Muscle layer of colon (tissue), 2 donors: ENCODE data around the gene JUN.

Experiments
- H3K27ac ChIP-seq: one replicate; pipeline ENCODE4 v1.7.0; 2013; ENCODE audit warnings: low read depth, mild to moderate bottlenecking, low read length, moderate library complexity
- H3K27me3 ChIP-seq, 2 donors: one replicate each; pipeline ENCODE4 v1.7.0; 2013; ENCODE audit warnings: low read length in 2 of 2, mild to moderate bottlenecking in 2 of 2; ENCODE audit not compliant: insufficient read depth in 2 of 2, control insufficient read depth in 1 of 2
- H3K36me3 ChIP-seq: one replicate; pipeline ENCODE4 v1.7.0; 2013; ENCODE audit warnings: mild to moderate bottlenecking, low read length; ENCODE audit not compliant: insufficient read depth
- H3K4me1 ChIP-seq: one replicate; pipeline ENCODE4 v1.7.0; 2013; ENCODE audit warnings: mild to moderate bottlenecking, low read length; ENCODE audit not compliant: insufficient read depth
- H3K4me3 ChIP-seq, 2 donors: one replicate each; pipeline ENCODE4 v1.7.0; 2013; ENCODE audit warnings: low read length in 2 of 2, low read depth in 1 of 2, mild to moderate bottlenecking in 1 of 2, moderate library complexity in 1 of 2
- H3K9ac ChIP-seq: one replicate; pipeline ENCODE4 v1.7.0; 2013; ENCODE audit warnings: low read length
- H3K9me3 ChIP-seq: one replicate; pipeline ENCODE4 v1.7.0; 2013; ENCODE audit warnings: mild to moderate bottlenecking, low read length
- donor health status: abdominal sarcoma.
- donor health status: Adenocarcinoma of cecum.

Gene JUN

GRCh38 chr1:58781541-58782177, 2.2 kb downstream of the JUN start:
- H3K27me3 ChIP-seq = no peaks in the 10 kb centered on the region
- no peaks in the 10 kb centered on the region for H3K36me3 ChIP-seq
- peak overlapping the region; percentile 83 to 99 for H3K4me3 ChIP-seq
- H3K27ac ChIP-seq = peak overlapping the region; percentile 98
- H3K9me3 ChIP-seq = no peaks in the 10 kb centered on the region
- H3K9ac ChIP-seq = peak overlapping the region; percentile 98
- peaks cover 21% of the 10 kb centered on the region for H3K4me1 ChIP-seq

- Histone ChIP-seq H3K4me1 (peaks cover 16% of the 10 kb centered on the region), H3K27me3 (no peaks in the 10 kb centered on the region), H3K9ac (peak overlapping the region; percentile 98), H3K9me3 (no peaks in the 10 kb centered on the region), H3K27ac (peak overlapping the region; percentile 98), H3K4me3 (peak overlapping the region; percentile 83 to 99), H3K36me3 (no peaks in the 10 kb centered on the region)
Measured at GRCh38 chr1:58780836-58781452, 2.9 kb downstream of the JUN start.

- H3K36me3 ChIP-seq = no peaks in the 10 kb centered on the region
- no peaks in the 10 kb centered on the region for H3K27me3 ChIP-seq
- no peak overlapping the region for H3K9ac ChIP-seq
- peak overlapping the region; percentile 98 for H3K27ac ChIP-seq
- peaks cover 12% of the 10 kb centered on the region for H3K4me1 ChIP-seq
- H3K9me3 ChIP-seq = no peaks in the 10 kb centered on the region
- H3K4me3 ChIP-seq = peak overlapping the region in 1 of 2 donors; percentile 83
Measured at GRCh38 chr1:58780411-58780810, 3.4 kb downstream of the JUN start.

- Histone ChIP-seq H3K27ac (peak overlapping the region; percentile 28), H3K4me1 (peaks cover 12% of the 10 kb centered on the region), H3K4me3 (no peak overlapping the region), H3K36me3 (no peaks in the 10 kb centered on the region), H3K9ac (no peak overlapping the region), H3K27me3 (no peaks in the 10 kb centered on the region), H3K9me3 (no peaks in the 10 kb centered on the region)
Measured at GRCh38 chr1:58779801-58780382, 4.0 kb downstream of the JUN start.

GRCh38 chr1:58779059-58779754, 4.6 kb downstream of the JUN start:
- Histone ChIP-seq H3K4me1 (peaks cover 13% of the 10 kb centered on the region), H3K9ac (no peak overlapping the region), H3K4me3 (no peak overlapping the region), H3K36me3 (no peaks in the 10 kb centered on the region), H3K9me3 (no peaks in the 10 kb centered on the region), H3K27me3 (no peaks in the 10 kb centered on the region), H3K27ac (peak overlapping the region; percentile 28)

GRCh38 chr1:58778385-58779000, 5.4 kb downstream of the JUN start:
- H3K27me3 ChIP-seq = no peaks in the 10 kb centered on the region
- no peak overlapping the region for H3K4me3 ChIP-seq
- no peak overlapping the region for H3K27ac ChIP-seq
- no peaks in the 10 kb centered on the region for H3K9me3 ChIP-seq
- H3K36me3 ChIP-seq = no peaks in the 10 kb centered on the region
- no peak overlapping the region for H3K9ac ChIP-seq
- peaks cover 20% of the 10 kb centered on the region for H3K4me1 ChIP-seq

GRCh38 chr1:58774027-58774426, 9.8 kb downstream of the JUN start:
- no peaks in the 10 kb centered on the region for H3K36me3 ChIP-seq
- peak overlapping the region; percentile 27 for H3K27ac ChIP-seq
- no peaks in the 10 kb centered on the region for H3K27me3 ChIP-seq
- H3K9me3 ChIP-seq = no peaks in the 10 kb centered on the region
- H3K9ac ChIP-seq = no peak overlapping the region
- H3K4me3 ChIP-seq = no peak overlapping the region
- H3K4me1 ChIP-seq = peaks cover 14% of the 10 kb centered on the region

- peaks cover 14% of the 10 kb centered on the region for H3K4me1 ChIP-seq
- no peaks in the 10 kb centered on the region for H3K27me3 ChIP-seq
- H3K27ac ChIP-seq = peak overlapping the region; percentile 83
- H3K9me3 ChIP-seq = no peaks in the 10 kb centered on the region
- no peak overlapping the region for H3K4me3 ChIP-seq
- no peaks in the 10 kb centered on the region for H3K36me3 ChIP-seq
- no peak overlapping the region for H3K9ac ChIP-seq
Measured at GRCh38 chr1:58773406-58773840, 10.4 kb downstream of the JUN start.

- no peak overlapping the region for H3K4me3 ChIP-seq
- H3K27me3 ChIP-seq = no peaks in the 10 kb centered on the region
- no peak overlapping the region for H3K9ac ChIP-seq
- H3K36me3 ChIP-seq = no peaks in the 10 kb centered on the region
- peaks cover 14% of the 10 kb centered on the region for H3K4me1 ChIP-seq
- no peak overlapping the region for H3K27ac ChIP-seq
- H3K9me3 ChIP-seq = no peaks in the 10 kb centered on the region
Measured at GRCh38 chr1:58769809-58770320, 14.0 kb downstream of the JUN start.

- Histone ChIP-seq H3K36me3 (no peaks in the 10 kb centered on the region), H3K9ac (no peak overlapping the region), H3K9me3 (no peaks in the 10 kb centered on the region), H3K27me3 (no peaks in the 10 kb centered on the region), H3K4me3 (no peak overlapping the region), H3K4me1 (peaks cover 19% of the 10 kb centered on the region), H3K27ac (no peak overlapping the region)
Measured at GRCh38 chr1:58768971-58769808, 14.7 kb downstream of the JUN start.
